ENCODE results near the gene HRH3. TPM values are rescaled to one million over a fixed set of nuclear protein-coding genes. Genes with fewer than 3 reads are reported as not detected.

The HRH3 gene
- total RNA-seq, 3 donors from 2014 or later (not counting 1 experiment from before 2014, with no cell fraction given), result not detected

DNA sequence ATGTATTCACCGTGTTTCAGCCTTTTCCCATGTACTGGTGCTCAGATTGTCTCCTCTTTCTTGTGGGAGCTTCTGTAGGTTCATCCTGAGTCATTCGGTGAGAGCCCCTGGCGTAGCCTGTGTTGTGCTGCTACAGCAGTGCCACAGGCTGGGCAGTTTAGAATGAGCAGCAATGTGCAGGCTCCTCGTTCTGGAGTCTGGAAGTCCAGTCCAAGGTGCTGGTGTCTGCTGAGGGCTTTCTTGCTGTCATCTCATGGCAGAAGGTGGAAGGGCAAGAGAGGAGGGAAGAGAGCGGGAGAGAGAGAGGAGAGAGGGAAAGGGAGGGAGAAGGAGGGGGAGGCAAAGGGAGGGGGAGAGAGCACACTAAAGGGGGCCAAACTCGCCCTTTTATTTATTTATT is 33.3 kb upstream of the HRH3 start:
- Mint-ChIP-seq H3K4me3 (no peak overlapping the region), H3K4me1 (peaks cover 36 to 40% of the 10 kb centered on the region in 2 donors), H3K36me3 (no peaks in the 10 kb centered on the region), H3K27me3 (ENCODE audit: low read depth in 2 of 2) (no peaks in the 10 kb centered on the region), H3K9me3 (no peaks in the 10 kb centered on the region), H3K27ac (no peak overlapping the region)
- Histone ChIP-seq H3K27me3 (ENCODE audit: control insufficient read depth, insufficient read depth, low read length) (no peaks in the 10 kb centered on the region), H3K27ac (ENCODE audit: low read length) (no peak overlapping the region), H3K4me3 (ENCODE audit: low read length) (no peak overlapping the region), H3K9me3 (ENCODE audit: control insufficient read depth, insufficient read depth, low read length) (no peaks in the 10 kb centered on the region), H3K4me1 (ENCODE audit: control insufficient read depth, insufficient read depth, low read length) (peaks cover 7% of the 10 kb centered on the region), H3K36me3 (ENCODE audit: control insufficient read depth, insufficient read depth, low read length) (peaks cover 15% of the 10 kb centered on the region)
- TF ChIP-seq, protein P1, sequence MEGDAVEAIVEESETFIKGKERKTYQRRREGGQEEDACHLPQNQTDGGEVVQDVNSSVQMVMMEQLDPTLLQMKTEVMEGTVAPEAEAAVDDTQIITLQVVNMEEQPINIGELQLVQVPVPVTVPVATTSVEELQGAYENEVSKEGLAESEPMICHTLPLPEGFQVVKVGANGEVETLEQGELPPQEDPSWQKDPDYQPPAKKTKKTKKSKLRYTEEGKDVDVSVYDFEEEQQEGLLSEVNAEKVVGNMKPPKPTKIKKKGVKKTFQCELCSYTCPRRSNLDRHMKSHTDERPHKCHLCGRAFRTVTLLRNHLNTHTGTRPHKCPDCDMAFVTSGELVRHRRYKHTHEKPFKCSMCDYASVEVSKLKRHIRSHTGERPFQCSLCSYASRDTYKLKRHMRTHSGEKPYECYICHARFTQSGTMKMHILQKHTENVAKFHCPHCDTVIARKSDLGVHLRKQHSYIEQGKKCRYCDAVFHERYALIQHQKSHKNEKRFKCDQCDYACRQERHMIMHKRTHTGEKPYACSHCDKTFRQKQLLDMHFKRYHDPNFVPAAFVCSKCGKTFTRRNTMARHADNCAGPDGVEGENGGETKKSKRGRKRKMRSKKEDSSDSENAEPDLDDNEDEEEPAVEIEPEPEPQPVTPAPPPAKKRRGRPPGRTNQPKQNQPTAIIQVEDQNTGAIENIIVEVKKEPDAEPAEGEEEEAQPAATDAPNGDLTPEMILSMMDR (IDR thresholded peaks at IDR 0.05), result no peak
- no peak for DNase-seq
- 93% methylated on average over 5 of the region's 6 CpGs for WGBS (ENCODE audit: insufficient coverage)
- no peak for ATAC-seq
- intact Hi-C loops (cut with micrococcal nuclease), result no loop called here

DNA sequence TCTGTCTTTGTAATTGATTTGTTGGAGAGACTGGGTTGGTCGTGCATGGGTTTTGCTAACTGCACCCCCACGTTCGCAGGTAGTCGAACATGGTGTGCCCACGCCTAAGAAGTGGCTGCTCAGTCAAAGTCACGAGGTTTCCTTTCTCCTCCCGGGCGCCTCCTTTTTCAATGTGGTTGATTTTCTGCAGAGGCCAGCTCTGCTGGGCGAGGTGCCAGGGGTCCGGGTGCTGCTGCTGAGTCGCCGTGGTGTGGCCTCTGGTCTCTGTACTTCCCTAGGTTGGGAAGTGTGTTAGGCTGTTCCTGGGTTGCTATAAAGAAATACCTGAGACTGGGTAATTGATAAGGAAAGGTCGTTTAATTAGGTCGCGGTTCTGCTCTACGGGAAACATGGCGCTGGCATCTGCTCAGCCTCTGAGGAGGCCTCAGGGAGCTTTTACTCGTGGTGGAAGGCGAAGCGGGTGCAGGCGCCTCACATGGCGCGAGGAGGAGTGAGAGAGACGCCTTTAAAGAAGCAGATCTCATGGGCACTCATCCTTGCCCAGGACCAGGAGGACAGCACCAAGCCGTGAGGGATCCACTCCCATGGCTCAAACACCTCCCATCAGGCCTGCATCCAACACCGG is 32.4 kb upstream of the HRH3 start:
- Histone ChIP-seq H3K9me3 (ENCODE audit: control insufficient read depth, insufficient read depth, low read length) (no peaks in the 10 kb centered on the region), H3K36me3 (ENCODE audit: control insufficient read depth, insufficient read depth, low read length) (peaks cover 15% of the 10 kb centered on the region), H3K4me1 (ENCODE audit: control insufficient read depth, insufficient read depth, low read length) (peaks cover 10% of the 10 kb centered on the region), H3K4me3 (ENCODE audit: low read length) (no peak overlapping the region), H3K27me3 (ENCODE audit: control insufficient read depth, insufficient read depth, low read length) (no peaks in the 10 kb centered on the region), H3K27ac (ENCODE audit: low read length) (no peak overlapping the region)
- Mint-ChIP-seq H3K4me3 (peak overlapping the region; percentile 37), H3K27me3 (ENCODE audit: low read depth in 2 of 2) (no peaks in the 10 kb centered on the region), H3K36me3 (no peaks in the 10 kb centered on the region), H3K9me3 (no peaks in the 10 kb centered on the region), H3K4me1 (peaks cover 34 to 39% of the 10 kb centered on the region in 2 donors), H3K27ac (peak overlapping the region in 1 of 2 donors; percentile 70)
- 72% methylated on average over 26 of the region's 26 CpGs for WGBS (ENCODE audit: insufficient coverage)
- intact Hi-C loops (cut with micrococcal nuclease), result no loop called here
- no peak for ATAC-seq
- TF ChIP-seq, protein P1 (IDR thresholded peaks at IDR 0.05), result no peak
- no peak for DNase-seq

DNA sequence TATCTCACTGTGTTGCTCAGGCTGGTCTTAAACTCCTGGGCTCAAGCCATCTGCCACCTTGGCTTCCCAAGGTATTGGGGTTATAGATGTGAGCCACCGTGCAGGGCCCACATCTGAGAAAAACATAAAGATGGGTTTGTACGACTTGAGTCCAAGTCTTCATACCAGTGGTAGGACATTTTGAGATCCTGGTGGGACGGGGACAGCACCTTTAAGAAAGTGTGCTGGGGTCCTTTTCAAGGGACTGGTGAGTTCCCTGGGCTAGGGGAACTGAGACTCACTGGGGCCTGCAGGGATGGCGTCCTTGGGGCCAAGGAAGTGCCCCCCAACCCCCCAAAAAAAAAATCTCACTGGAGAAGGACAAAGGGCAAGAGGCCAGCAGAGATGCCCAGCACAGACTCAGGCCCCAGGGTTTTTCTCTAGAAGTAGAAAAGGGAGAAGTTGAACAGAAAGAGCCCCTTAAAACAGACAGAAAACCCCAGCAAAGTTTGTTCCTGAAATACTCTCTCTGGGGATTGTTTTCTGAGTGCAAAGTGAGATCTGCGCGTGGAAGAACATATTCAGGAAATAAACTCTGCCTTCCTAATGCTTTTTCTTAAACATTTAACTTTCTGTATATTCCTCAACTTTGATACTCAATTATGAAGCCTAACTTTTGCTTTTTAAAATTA is 28.9 kb upstream of the HRH3 start:
- H3K36me3 ChIP-seq (ENCODE audit: control insufficient read depth, insufficient read depth, low read length), result peaks cover 4% of the 10 kb centered on the region
- peaks cover 44% of the 10 kb centered on the region for H3K4me1 ChIP-seq (ENCODE audit: control insufficient read depth, insufficient read depth, low read length)
- Mint-ChIP-seq H3K4me1 (peaks cover 56 to 59% of the 10 kb centered on the region in 2 donors), H3K9me3 (no peaks in the 10 kb centered on the region), H3K4me3 (no peak overlapping the region), H3K27ac (no peak overlapping the region), H3K27me3 (ENCODE audit: low read depth in 2 of 2) (no peaks in the 10 kb centered on the region), H3K36me3 (no peaks in the 10 kb centered on the region)
- DNase-seq, result no peak
- no peak overlapping the region for H3K27ac ChIP-seq (ENCODE audit: low read length)
- H3K4me3 ChIP-seq (ENCODE audit: low read length), result no peak overlapping the region
- intact Hi-C loops (cut with micrococcal nuclease), result no loop called here
- WGBS (ENCODE audit: insufficient coverage), result 76% methylated on average over 3 of the region's 6 CpGs
- H3K9me3 ChIP-seq (ENCODE audit: control insufficient read depth, insufficient read depth, low read length), result no peaks in the 10 kb centered on the region
- TF ChIP-seq, protein P1 (IDR thresholded peaks at IDR 0.05), result no peak
- no peaks in the 10 kb centered on the region for H3K27me3 ChIP-seq (ENCODE audit: control insufficient read depth, insufficient read depth, low read length)
- ATAC-seq, result no peak

All from natural killer cell (primary cell).